HCT116 (cell line): ENCODE results near the gene DDX56. TPM values are rescaled to one million over a fixed set of nuclear protein-coding genes. Genes with fewer than 3 reads are reported as not detected.

Experiments
- ATAC-seq: fragments of 200-7000 bp; cut with Tn5 transposase; 2 replicates; pipeline ENCODE4 v1.9.1; 2020; ENCODE audit warnings: mild to moderate bottlenecking, moderate library complexity
- BruUV-seq: library from RNA; stranded (reverse); fragments of 400-500 nt; replicated peaks from 2 replicates; lab custom pipeline; 2021; lab: Mats Ljungman, UMichigan
- CTCF ChIA-PET: fragments of 300-600 bp; sonication (Branson Sonifier 250); formaldehyde crosslinking; loops from one replicate; lab custom pipeline; 2021; ENCODE audit warnings: antibody characterized with exemption; lab: Charles Lee
- POLR2A ChIA-PET: fragments of 300-600, 350-600 bp; sonication (Branson Sonifier 250); formaldehyde crosslinking; loops from one replicate; lab custom pipeline; 2021; ENCODE audit warnings: antibody characterized with exemption; lab: Charles Lee
- RAD21 ChIA-PET, 2 experiments: fragments of 300-600 bp; sonication (Branson Sonifier 250); formaldehyde crosslinking; loops; one replicate each; lab custom pipeline; 2023; ENCODE audit warnings: low total read pairs in 2 of 2; ENCODE audit not compliant: uncharacterized antibody in 2 of 2, unreplicated experiment in 2 of 2, low non-redundant PET in 1 of 2; lab: Charles Lee
- DNase-seq: peaks from one replicate; pipeline ENCODE4 v3.0.0-alpha.2; 2010; ENCODE audit warnings: low read depth, low spot score
- H2AFZ ChIP-seq: fragments of 200-600 bp; shearing (Covaris generic), sonication (generic); 2 replicates; pipeline ENCODE4 v1.6.1; 2017; ENCODE audit warnings: low read depth, mixed run types, mixed read lengths, antibody characterized with exemption, low read length; ENCODE audit not compliant: poor library complexity, severe bottlenecking
- H3K27ac ChIP-seq: 2 replicates; pipeline ENCODE4 v1.5.1; 2012; ENCODE audit warnings: low read depth, low read length
- H3K27me3 ChIP-seq: fragments of 200-600 bp; sonication (generic); 2 replicates; pipeline ENCODE4 v1.6.1; 2016; ENCODE audit warnings: mixed run types, low read length, mixed read lengths; ENCODE audit not compliant: insufficient read depth
- H3K36me3 ChIP-seq, 2 experiments: fragments of 200-500 bp in 1 of 2; fragments of 200-600 bp in 1 of 2; sonication (Bioruptor generic) in 1 of 2; sonication (generic) in 1 of 2; 2 replicates each; pipeline versions ENCODE4 v1.5.1 to v1.6.1; 2014 to 2016; ENCODE audit warnings: low read length in 2 of 2, inconsistent platforms in 1 of 2, mixed read lengths in 1 of 2, mixed run types in 1 of 2; ENCODE audit not compliant: insufficient read depth in 2 of 2, control insufficient read depth in 1 of 2
- H3K4me1 ChIP-seq, 2 experiments: fragments of 200-600 bp in 1 of 2; sonication (generic) in 1 of 2; 2 replicates each; pipeline versions ENCODE4 v1.5.1 to v1.6.1; 2012 to 2017; ENCODE audit warnings: low read length in 2 of 2, inconsistent platforms in 1 of 2, mild to moderate bottlenecking in 1 of 2, mixed read lengths in 1 of 2, mixed run types in 1 of 2, moderate library complexity in 1 of 2; ENCODE audit not compliant: insufficient read depth in 2 of 2, control insufficient read depth in 1 of 2
- H3K4me2 ChIP-seq: fragments of 200-600 bp; sonication (generic); 2 replicates; pipeline ENCODE4 v1.6.1; 2017; ENCODE audit warnings: mixed run types, low read length, mixed read lengths
- H3K4me3 ChIP-seq, 2 experiments: fragments of 200-600 bp in 1 of 2; sonication (generic) in 1 of 2; replicated peaks in 1 of 2; 2 replicates each; pipeline ENCODE4 v1.5.1; 2011 to 2016; ENCODE audit warnings: low read length in 2 of 2, control low read depth in 1 of 2, low read depth in 1 of 2, mild to moderate bottlenecking in 1 of 2, mixed read lengths in 1 of 2, mixed run types in 1 of 2
- H3K79me2 ChIP-seq: fragments of 200-600 bp; sonication (generic); 2 replicates; pipeline ENCODE4 v1.6.1; 2017; ENCODE audit warnings: mild to moderate bottlenecking, mixed run types, low read length, moderate library complexity, mixed read lengths; ENCODE audit not compliant: insufficient read depth
- H3K9ac ChIP-seq: fragments of 200-600 bp; sonication (generic); 2 replicates; pipeline ENCODE4 v1.6.1; 2016; ENCODE audit warnings: low read length, mixed read lengths
- H3K9me2 ChIP-seq: fragments of 200-600 bp; sonication (generic), shearing (Covaris generic); 2 replicates; pipeline ENCODE4 v1.6.1; 2017; ENCODE audit warnings: mixed run types, mild to moderate bottlenecking, moderate library complexity; ENCODE audit not compliant: insufficient read depth
- H3K9me3 ChIP-seq, 2 experiments: fragments of 200-500 bp in 1 of 2; fragments of 200-600 bp in 1 of 2; sonication (Bioruptor generic) in 1 of 2; sonication (generic) in 1 of 2; 2 replicates each; pipeline ENCODE4 v1.6.1; 2014 to 2017; ENCODE audit warnings: low read length in 2 of 2, mixed read lengths in 2 of 2, inconsistent platforms in 1 of 2, low read depth in 1 of 2, mild to moderate bottlenecking in 1 of 2, mixed run types in 1 of 2, moderate library complexity in 1 of 2; ENCODE audit not compliant: control insufficient read depth in 1 of 2, insufficient read depth in 1 of 2
- H4K20me1 ChIP-seq: fragments of 200-600 bp; sonication (generic), shearing (Covaris generic); 2 replicates; pipeline ENCODE4 v1.6.1; 2017; ENCODE audit warnings: mixed run types, mild to moderate bottlenecking, moderate library complexity; ENCODE audit not compliant: insufficient read depth
- CBX3 ChIP-seq: IDR thresholded peaks from 2 replicates; pipeline ENCODE4 v1.6.1; 2012; ENCODE audit warnings: low read depth
- CEBPB ChIP-seq: IDR thresholded peaks from 2 replicates; pipeline ENCODE4 v1.6.1; 2012; ENCODE audit warnings: low read depth
- CTCF ChIP-seq, 3 experiments: fragments of 200-600 bp in 1 of 3; sonication (generic) in 1 of 3; IDR thresholded peaks in 2 of 3; conservative IDR thresholded peaks in 1 of 3; 2 replicates each; pipeline ENCODE4 v1.5.1; 2012 to 2017; ENCODE audit warnings: low read depth in 2 of 3, low read length in 2 of 3, antibody characterized with exemption in 1 of 3, borderline replicate concordance in 1 of 3, control low read depth in 1 of 3, mild to moderate bottlenecking in 1 of 3, mixed read lengths in 1 of 3, mixed run types in 1 of 3, moderate library complexity in 1 of 3; ENCODE audit not compliant: insufficient read depth in 1 of 3
- EGR1 ChIP-seq: IDR thresholded peaks from 2 replicates; pipeline ENCODE4 v1.6.1; 2012; ENCODE audit warnings: low read depth
- ELF1 ChIP-seq: IDR thresholded peaks from 2 replicates; pipeline ENCODE4 v1.6.1; 2012; ENCODE audit warnings: low read depth, borderline replicate concordance
- JUND ChIP-seq: IDR thresholded peaks from 2 replicates; pipeline ENCODE4 v1.6.1; 2012
- POLR2A ChIP-seq: IDR thresholded peaks from 2 replicates; pipeline ENCODE4 v1.7.0; 2011; ENCODE audit warnings: borderline replicate concordance; ENCODE audit not compliant: insufficient read depth, insufficient read length; ENCODE audit errors: extremely low read depth
- POLR2AphosphoS5 ChIP-seq: IDR thresholded peaks from 2 replicates; pipeline ENCODE4 v1.6.1; 2011; ENCODE audit warnings: mild to moderate bottlenecking, low read depth, low read length, moderate library complexity
- RAD21 ChIP-seq: IDR thresholded peaks from 2 replicates; pipeline ENCODE4 v1.6.1; 2012; ENCODE audit warnings: low read depth, mild to moderate bottlenecking
- SIN3A ChIP-seq: IDR thresholded peaks from 2 replicates; pipeline ENCODE4 v1.6.1; 2012; ENCODE audit warnings: low read depth
- SRF ChIP-seq: IDR thresholded peaks from 2 replicates; pipeline ENCODE4 v1.6.1; 2012; ENCODE audit warnings: low read depth
- TCF7L2 ChIP-seq: IDR thresholded peaks from 2 replicates; pipeline ENCODE4 v1.7.0; 2011; ENCODE audit warnings: borderline replicate concordance, inconsistent platforms; ENCODE audit not compliant: insufficient read depth, insufficient read length; ENCODE audit errors: extremely low read depth
- YY1 ChIP-seq: IDR thresholded peaks from 2 replicates; pipeline ENCODE4 v1.6.1; 2011; ENCODE audit warnings: low read length, low read depth, moderate library complexity, mild to moderate bottlenecking; ENCODE audit not compliant: insufficient replicate concordance; ENCODE audit errors: extremely low read depth
- ZNF274 ChIP-seq: fragments of 200-500 bp; sonication (Bioruptor generic); IDR thresholded peaks from 2 replicates; pipeline ENCODE4 v1.6.1; 2014; ENCODE audit warnings: mild to moderate bottlenecking, low read depth, low read length, inconsistent platforms
- intact Hi-C: fragments of 100-400 bp; cut with micrococcal nuclease; formaldehyde crosslinking; loops from 2 replicates; pipeline ENCODE4 v1.10.0; 2022
- total RNA-seq: library from RNA; stranded (reverse); gene quantifications from one replicate; pipeline ENCODE4 v1.2.1, GENCODE V29; 2021; ENCODE audit not compliant: unreplicated experiment
- TF ChIP-seq, protein P1 (sequence below): IDR thresholded peaks from 2 replicates; pipeline ENCODE4 v1.6.1; 2012

DDX56 gene
- total RNA-seq, 1 experiment from 2014 or later = 119 TPM

DNA sequence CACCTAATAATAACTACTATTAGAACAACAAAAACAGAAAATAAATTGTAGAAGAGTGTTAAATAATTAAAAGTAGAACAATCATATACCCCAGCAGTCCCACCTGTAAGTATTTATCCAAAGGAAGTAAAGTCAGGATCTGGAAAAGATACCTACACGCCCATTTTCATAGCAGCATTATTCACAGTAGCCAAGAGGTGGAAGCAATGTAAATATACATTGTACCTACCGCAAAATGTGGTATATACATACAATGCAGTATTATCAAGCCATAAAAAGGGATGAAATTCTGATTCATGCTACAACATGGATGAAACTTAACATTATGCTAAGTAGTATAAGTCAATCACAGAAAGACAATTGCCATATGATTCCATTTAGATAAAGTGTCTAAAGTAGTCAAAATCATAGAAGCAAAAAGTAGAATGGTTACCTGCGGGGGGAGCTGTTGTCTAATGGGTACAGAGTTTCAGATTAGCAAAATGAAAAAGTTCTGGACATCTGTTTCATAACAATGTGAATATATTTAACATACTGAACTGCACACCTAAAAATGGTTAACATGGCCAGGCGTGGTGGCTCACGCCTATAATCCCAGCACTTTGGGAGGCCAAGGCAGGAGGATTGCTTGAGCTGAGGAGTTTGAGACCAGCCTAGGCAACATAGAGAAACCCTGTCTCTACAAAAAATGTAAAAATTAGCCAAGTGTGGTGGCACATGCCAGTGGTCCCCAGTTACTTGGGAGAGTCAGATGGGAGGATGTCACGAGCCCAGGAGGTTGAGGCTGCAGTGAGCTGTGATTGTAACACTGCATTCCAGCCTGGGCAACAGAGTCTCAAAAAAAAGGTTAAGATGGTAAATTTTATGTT lies 14.4 kb upstream of the DDX56 start:
- Histone ChIP-seq H3K4me3 (no peak overlapping the region), H3K4me1 (peaks cover 0 to 11% of the 10 kb centered on the region in 2 experiments; a peak in 2 of 4 replicates), H3K9me3 (no peaks in the 10 kb centered on the region), H3K9me2 (no peaks in the 10 kb centered on the region), H3K27ac (no peak overlapping the region), H2AFZ (peak overlapping the region; percentile 83), H4K20me1 (no peaks in the 10 kb centered on the region), H3K9ac (no peak overlapping the region), H3K4me2 (peak overlapping the region; percentile 47), H3K79me2 (no peaks in the 10 kb centered on the region), H3K27me3 (no peaks in the 10 kb centered on the region), H3K36me3 (no peaks in the 10 kb centered on the region)
- intact Hi-C loops = loop anchor here (1.0 to 10.0 kb wide), 6 partner anchors 160 to 549 kb away; partner anchors contain the start of genes PPIA and ZMIZ2
- TF ChIP-seq ELF1 (no peak), EGR1 (no peak), POLR2AphosphoS5 (no peak), ZNF274 (no peak), POLR2A (no peak), SRF (no peak), CEBPB (no peak), TCF7L2 (no peak), SIN3A (no peak), CTCF (IDR thresholded peaks at IDR 0.05 in 2 of 3, conservative IDR thresholded peaks at IDR 0.05 in 1 of 3; ENCODE audit: borderline replicate concordance in 1 of 3, insufficient read depth in 1 of 3, low read depth in 2 of 3, low read length in 2 of 3) (peak; percentile 58 to 85 (median 79)), CBX3 (peak; percentile 46; the same call in 1 of the 2 replicates), RAD21 (peak; percentile 98), YY1 (no peak), JUND (no peak)
- TF ChIP-seq, protein P1, sequence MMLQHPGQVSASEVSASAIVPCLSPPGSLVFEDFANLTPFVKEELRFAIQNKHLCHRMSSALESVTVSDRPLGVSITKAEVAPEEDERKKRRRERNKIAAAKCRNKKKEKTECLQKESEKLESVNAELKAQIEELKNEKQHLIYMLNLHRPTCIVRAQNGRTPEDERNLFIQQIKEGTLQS = no peak
- ATAC-seq (peak; percentile 83), DNase-seq (peak; percentile 56)
- POLR2A ChIA-PET = no interaction called here
- RAD21 ChIA-PET = no interaction called here
- CTCF ChIA-PET = interaction anchor here (0.7 to 1.0 kb wide), 3 partner anchors 51 to 548 kb away, joined by 3 read pairs; no protein-coding TSS in a partner anchor
- BruUV-seq = no TSS peak
